ENCODE results near the gene ZDHHC7. TPM values are rescaled to one million over a fixed set of nuclear protein-coding genes. Genes with fewer than 3 reads are reported as not detected.
A peak's percentile ranks its signal among the peaks of the same experiment; 100 is the strongest.

Gene ZDHHC7
- total RNA-seq, 1 donor from 2014 or later, result 29.0 TPM

DNA sequence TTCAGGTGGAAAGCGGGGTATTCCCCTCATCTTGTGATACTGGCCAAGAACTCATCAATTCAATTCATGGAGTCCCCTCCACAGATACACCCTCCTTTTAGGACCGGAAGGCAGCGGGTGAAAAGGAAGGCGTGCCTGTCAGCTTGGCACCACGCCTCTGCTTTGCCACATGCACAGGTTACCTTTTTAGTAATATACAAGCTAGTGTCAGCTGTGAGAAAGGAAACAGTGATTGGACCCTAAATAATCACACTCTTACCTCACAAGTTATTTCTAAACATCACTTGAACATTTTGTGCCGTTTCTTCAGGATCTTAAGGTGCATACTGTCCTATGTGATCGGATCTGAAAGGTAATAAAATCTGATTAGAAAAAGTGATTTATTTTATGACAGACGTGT is 15.7 kb downstream of the ZDHHC7 start:
- Mint-ChIP-seq H3K4me1 (ENCODE audit: low read depth) (peaks cover 16% of the 10 kb centered on the region), H3K4me3 (no peak overlapping the region), H3K36me3 (ENCODE audit: low read depth) (peaks cover 20% of the 10 kb centered on the region), H3K27ac (peak overlapping the region; percentile 18), H3K9me3 (no peaks in the 10 kb centered on the region), H3K27me3 (ENCODE audit: insufficient read depth) (no peaks in the 10 kb centered on the region)
- no peak for DNase-seq (ENCODE audit: low spot score)
- intact Hi-C loops (cut with micrococcal nuclease), result no loop called here

GRCh38 chr16:84993926-84994325 is 17.4 kb downstream of the ZDHHC7 start:
- Mint-ChIP-seq H3K4me3 (no peak overlapping the region), H3K27me3 (ENCODE audit: insufficient read depth) (no peaks in the 10 kb centered on the region), H3K4me1 (ENCODE audit: low read depth) (peaks cover 10% of the 10 kb centered on the region), H3K36me3 (ENCODE audit: low read depth) (peaks cover 27% of the 10 kb centered on the region), H3K9me3 (no peaks in the 10 kb centered on the region), H3K27ac (no peak overlapping the region)
- intact Hi-C loops (cut with micrococcal nuclease), result no loop called here
- no peak for DNase-seq (ENCODE audit: low spot score)

DNA sequence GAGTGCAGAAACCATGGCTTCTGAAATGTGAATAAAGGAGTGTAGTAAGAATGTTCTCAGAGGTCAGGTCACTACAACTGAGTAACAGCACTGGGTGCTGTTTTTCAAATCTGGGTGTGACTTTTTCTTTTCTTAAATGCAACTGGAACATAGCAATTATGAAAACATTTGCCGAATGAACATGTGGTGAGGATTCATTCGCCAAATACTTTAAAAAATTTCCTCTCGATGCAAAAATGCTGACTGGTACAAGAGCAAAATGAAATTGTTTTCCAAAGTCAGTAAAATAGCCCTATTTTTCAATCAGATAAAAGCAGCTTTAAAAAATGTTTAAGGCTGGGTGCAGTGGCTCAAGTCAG is 18.6 kb downstream of the ZDHHC7 start:
- H3K36me3 Mint-ChIP-seq (ENCODE audit: low read depth), result peaks cover 27% of the 10 kb centered on the region
- no peaks in the 10 kb centered on the region for H3K27me3 Mint-ChIP-seq (ENCODE audit: insufficient read depth)
- no peak for DNase-seq (ENCODE audit: low spot score)
- H3K9me3 Mint-ChIP-seq, result no peaks in the 10 kb centered on the region
- H3K27ac Mint-ChIP-seq, result no peak overlapping the region
- peaks cover 10% of the 10 kb centered on the region for H3K4me1 Mint-ChIP-seq (ENCODE audit: low read depth)
- no peak overlapping the region for H3K4me3 Mint-ChIP-seq
- intact Hi-C loops (cut with micrococcal nuclease), result no loop called here

DNA sequence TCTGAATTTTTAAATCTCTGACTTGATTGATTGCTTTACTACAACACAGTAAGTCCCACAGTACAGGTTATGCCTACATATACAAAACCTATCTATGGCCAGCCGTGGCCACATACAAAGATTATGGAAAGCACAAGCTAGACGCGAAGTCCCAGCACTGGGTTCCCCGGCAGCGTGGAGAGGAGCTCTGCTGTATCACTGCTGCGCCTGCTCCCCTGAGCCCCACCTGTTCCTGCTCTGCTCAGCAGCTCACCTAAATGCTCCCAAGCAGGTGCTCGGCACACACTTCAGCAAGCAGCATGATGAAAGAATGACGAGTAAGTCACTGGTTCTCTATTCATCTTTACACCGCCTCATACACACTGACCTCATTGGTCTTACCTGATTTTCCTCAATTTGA is 20.6 kb downstream of the ZDHHC7 start:
- Mint-ChIP-seq H3K27ac (no peak overlapping the region), H3K9me3 (no peaks in the 10 kb centered on the region), H3K36me3 (ENCODE audit: low read depth) (peaks cover 29% of the 10 kb centered on the region), H3K4me3 (no peak overlapping the region), H3K27me3 (ENCODE audit: insufficient read depth) (no peaks in the 10 kb centered on the region), H3K4me1 (ENCODE audit: low read depth) (peaks cover 14% of the 10 kb centered on the region)
- no peak for DNase-seq (ENCODE audit: low spot score)
- intact Hi-C loops (cut with micrococcal nuclease), result no loop called here

- peaks cover 12% of the 10 kb centered on the region for H3K4me1 Mint-ChIP-seq (ENCODE audit: low read depth)
- no peaks in the 10 kb centered on the region for H3K9me3 Mint-ChIP-seq
- no peak for DNase-seq (ENCODE audit: low spot score)
- H3K27ac Mint-ChIP-seq, result no peak overlapping the region
- peaks cover 28% of the 10 kb centered on the region for H3K36me3 Mint-ChIP-seq (ENCODE audit: low read depth)
- intact Hi-C loops (cut with micrococcal nuclease), result no loop called here
- H3K27me3 Mint-ChIP-seq (ENCODE audit: insufficient read depth), result no peaks in the 10 kb centered on the region
- H3K4me3 Mint-ChIP-seq, result no peak overlapping the region
Measured at GRCh38 chr16:84989749-84990620, 21.4 kb downstream of the ZDHHC7 start.

GRCh38 chr16:84988328-84989080 is 22.8 kb downstream of the ZDHHC7 start:
- Mint-ChIP-seq H3K27me3 (ENCODE audit: insufficient read depth) (no peaks in the 10 kb centered on the region), H3K27ac (no peak overlapping the region), H3K4me1 (ENCODE audit: low read depth) (peaks cover 6% of the 10 kb centered on the region), H3K9me3 (no peaks in the 10 kb centered on the region), H3K36me3 (ENCODE audit: low read depth) (peaks cover 21% of the 10 kb centered on the region), H3K4me3 (no peak overlapping the region)
- intact Hi-C loops (cut with micrococcal nuclease), result no loop called here
- DNase-seq (ENCODE audit: low spot score), result no peak

DNA sequence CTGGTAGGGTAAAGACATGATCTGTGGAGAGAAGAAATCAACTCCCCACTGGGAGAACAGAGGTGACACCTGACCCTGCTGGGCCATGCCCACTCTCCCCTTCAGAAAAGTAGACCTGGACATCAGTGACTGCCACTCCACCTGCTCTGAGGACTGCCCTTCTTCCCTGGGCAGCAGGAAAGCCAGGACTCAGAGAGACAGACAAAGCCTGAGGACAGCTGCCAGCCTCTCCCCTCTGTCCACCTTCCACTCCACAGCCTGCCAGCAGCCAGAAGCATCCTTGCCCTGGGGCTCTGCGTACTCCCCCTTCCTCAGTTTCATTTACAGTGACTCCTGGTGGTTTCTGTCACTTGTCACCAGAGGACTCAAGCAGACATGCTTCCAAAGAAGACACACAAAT is 24.5 kb downstream of the ZDHHC7 start:
- intact Hi-C loops (cut with micrococcal nuclease), result no loop called here
- H3K4me1 Mint-ChIP-seq (ENCODE audit: low read depth), result peaks cover 6% of the 10 kb centered on the region
- DNase-seq (ENCODE audit: low spot score), result no peak
- H3K36me3 Mint-ChIP-seq (ENCODE audit: low read depth), result peaks cover 22% of the 10 kb centered on the region
- no peak overlapping the region for H3K27ac Mint-ChIP-seq
- no peaks in the 10 kb centered on the region for H3K27me3 Mint-ChIP-seq (ENCODE audit: insufficient read depth)
- H3K9me3 Mint-ChIP-seq, result no peaks in the 10 kb centered on the region
- H3K4me3 Mint-ChIP-seq, result no peak overlapping the region

DNA sequence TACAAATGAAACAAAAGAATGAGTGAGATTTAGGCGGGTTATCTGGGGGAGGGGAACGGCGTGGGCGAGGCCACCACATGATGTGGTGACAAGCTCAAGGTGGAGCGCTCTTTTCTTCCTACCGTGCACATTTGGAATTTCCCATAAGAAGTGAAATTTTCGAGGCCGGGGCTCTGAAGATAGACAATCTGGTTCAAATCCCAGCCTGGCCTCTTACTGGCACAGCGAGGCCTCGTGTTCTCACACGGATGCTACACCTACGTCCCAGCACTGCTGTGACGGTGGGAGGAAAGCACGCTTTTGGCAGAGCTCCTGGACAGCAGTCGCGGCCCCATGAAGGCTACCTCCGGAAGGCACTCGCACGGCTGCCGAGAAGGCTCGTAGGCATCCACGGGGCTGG is 25.2 kb downstream of the ZDHHC7 start:
- peaks cover 6% of the 10 kb centered on the region for H3K4me1 Mint-ChIP-seq (ENCODE audit: low read depth)
- intact Hi-C loops (cut with micrococcal nuclease), result no loop called here
- H3K36me3 Mint-ChIP-seq (ENCODE audit: low read depth), result peaks cover 26% of the 10 kb centered on the region
- peak overlapping the region; percentile 55 for H3K27ac Mint-ChIP-seq
- DNase-seq (ENCODE audit: low spot score), result no peak
- H3K27me3 Mint-ChIP-seq (ENCODE audit: insufficient read depth), result no peaks in the 10 kb centered on the region
- no peaks in the 10 kb centered on the region for H3K9me3 Mint-ChIP-seq
- no peak overlapping the region for H3K4me3 Mint-ChIP-seq

- DNase-seq (ENCODE audit: low spot score), result no peak
- H3K4me3 Mint-ChIP-seq, result no peak overlapping the region
- intact Hi-C loops (cut with micrococcal nuclease), result no loop called here
- no peaks in the 10 kb centered on the region for H3K9me3 Mint-ChIP-seq
- H3K36me3 Mint-ChIP-seq (ENCODE audit: low read depth), result peaks cover 30% of the 10 kb centered on the region
- H3K27me3 Mint-ChIP-seq (ENCODE audit: insufficient read depth), result no peaks in the 10 kb centered on the region
- peak overlapping the region; percentile 55 for H3K27ac Mint-ChIP-seq
- H3K4me1 Mint-ChIP-seq (ENCODE audit: low read depth), result peaks cover 6% of the 10 kb centered on the region
Measured at GRCh38 chr16:84985079-84986065, 26.0 kb downstream of the ZDHHC7 start.

- H3K4me3 Mint-ChIP-seq, result no peak overlapping the region
- H3K27me3 Mint-ChIP-seq (ENCODE audit: insufficient read depth), result no peaks in the 10 kb centered on the region
- H3K4me1 Mint-ChIP-seq (ENCODE audit: low read depth), result peaks cover 6% of the 10 kb centered on the region
- intact Hi-C loops (cut with micrococcal nuclease), result no loop called here
- H3K27ac Mint-ChIP-seq, result no peak overlapping the region
- peaks cover 34% of the 10 kb centered on the region for H3K36me3 Mint-ChIP-seq (ENCODE audit: low read depth)
- H3K9me3 Mint-ChIP-seq, result no peaks in the 10 kb centered on the region
- no peak for DNase-seq (ENCODE audit: low spot score)
Measured at GRCh38 chr16:84982434-84982833, 28.9 kb downstream of the ZDHHC7 start.

DNA sequence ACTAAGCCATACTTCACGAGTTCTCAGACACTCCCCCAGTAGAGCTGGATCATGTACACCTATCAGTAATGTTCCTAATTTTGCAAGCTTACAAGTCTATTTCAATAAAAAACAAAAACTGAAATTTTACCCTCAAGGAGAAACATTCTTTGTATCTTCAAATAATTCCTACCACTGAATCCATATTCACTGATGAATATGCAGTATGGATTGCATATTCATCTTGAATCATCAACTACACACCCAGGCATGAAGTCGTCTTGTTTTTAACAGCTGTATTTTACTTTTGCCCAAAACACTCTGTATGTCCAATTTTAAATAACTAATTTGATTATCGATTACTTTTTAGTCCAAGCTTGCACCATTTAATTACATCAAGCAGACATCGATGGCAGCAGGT is 31.8 kb downstream of the ZDHHC7 start:
- Mint-ChIP-seq H3K36me3 (ENCODE audit: low read depth) (peaks cover 41% of the 10 kb centered on the region), H3K4me1 (ENCODE audit: low read depth) (no peaks in the 10 kb centered on the region), H3K27ac (no peak overlapping the region), H3K4me3 (no peak overlapping the region), H3K9me3 (no peaks in the 10 kb centered on the region), H3K27me3 (ENCODE audit: insufficient read depth) (no peaks in the 10 kb centered on the region)
- intact Hi-C loops (cut with micrococcal nuclease), result no loop called here
- DNase-seq (ENCODE audit: low spot score), result no peak

GRCh38 chr16:84976644-84977400 is 34.5 kb downstream of the ZDHHC7 start:
- H3K27ac Mint-ChIP-seq, result no peak overlapping the region

More at GRCh38 chr16:84976644-84977400, 34.5 kb downstream of the ZDHHC7 start:
- H3K36me3 Mint-ChIP-seq (ENCODE audit: low read depth), result peaks cover 38% of the 10 kb centered on the region
- H3K4me1 Mint-ChIP-seq (ENCODE audit: low read depth), result no peaks in the 10 kb centered on the region
- no peak overlapping the region for H3K4me3 Mint-ChIP-seq
- H3K27me3 Mint-ChIP-seq (ENCODE audit: insufficient read depth), result no peaks in the 10 kb centered on the region
- intact Hi-C loops (cut with micrococcal nuclease), result no loop called here
- DNase-seq (ENCODE audit: low spot score), result no peak
- H3K9me3 Mint-ChIP-seq, result no peaks in the 10 kb centered on the region

Measured in activated T-helper 1 cell treated with anti-CD3 and anti-CD28 coated beads, Interleukin-12 subunit alpha, Interleukin-12 subunit beta, Interleukin-2, Interleukin-4 antibody, amounts not matched to agents 30 ng/mL and 10 ng/mL and 1 ng/mL, durations not matched to agents 14 hours and 24 hours and 36 hours (primary cell).